CD14-positive monocyte (primary cell): ENCODE data around the gene BUD13. TPM values are rescaled to one million over a fixed set of nuclear protein-coding genes. Genes with fewer than 3 reads are reported as not detected.
A peak's percentile ranks its signal among the peaks of the same experiment; 100 is the strongest.

ENCODE experiments used
- DNase-seq, 3 donors: peaks; one replicate each; pipeline ENCODE4 v3.0.0-alpha.2; 2011 to 2022
- H2AFZ ChIP-seq: 2 replicates; pipeline ENCODE4 v1.6.0; 2012; ENCODE audit warnings: mild to moderate bottlenecking, low read depth, low read length, inconsistent platforms; ENCODE audit not compliant: insufficient read depth, poor library complexity, severe bottlenecking
- H3K27ac ChIP-seq, 2 donors: 1 replicate in 1 of 2; 2 replicates in 1 of 2; pipeline ENCODE4 v1.5.1; 2012 to 2013; ENCODE audit warnings: low read length in 2 of 2, control low read depth in 1 of 2, inconsistent platforms in 1 of 2, low read depth in 1 of 2, mild to moderate bottlenecking in 1 of 2
- H3K27me3 ChIP-seq, 2 donors: one replicate each; pipeline versions ENCODE4 v1.6.0 to v1.6.1; 2011 to 2013; ENCODE audit warnings: low read length in 2 of 2; ENCODE audit not compliant: control insufficient read depth in 2 of 2, insufficient read depth in 2 of 2
- H3K36me3 ChIP-seq, 2 donors: replicated peaks in 1 of 2; 1 replicate in 1 of 2; 2 replicates in 1 of 2; pipeline versions ENCODE4 v1.5.1 to v1.6.1; 2012 to 2013; ENCODE audit warnings: low read length in 2 of 2, control low read depth in 1 of 2, inconsistent platforms in 1 of 2, mild to moderate bottlenecking in 1 of 2; ENCODE audit not compliant: insufficient read depth in 2 of 2, control insufficient read depth in 1 of 2
- H3K4me1 ChIP-seq, 2 donors: 1 replicate in 1 of 2; 2 replicates in 1 of 2; pipeline versions ENCODE4 v1.5.1 to v1.6.1; 2012 to 2013; ENCODE audit warnings: low read length in 2 of 2, control low read depth in 1 of 2, inconsistent platforms in 1 of 2, mild to moderate bottlenecking in 1 of 2, moderate library complexity in 1 of 2; ENCODE audit not compliant: insufficient read depth in 2 of 2, control insufficient read depth in 1 of 2
- H3K4me2 ChIP-seq: replicated peaks from 2 replicates; pipeline ENCODE3; 2012; ENCODE audit warnings: low read length, moderate library complexity, mild to moderate bottlenecking; ENCODE audit not compliant: poor library complexity, severe bottlenecking; ENCODE audit errors: extremely low read depth
- H3K4me3 ChIP-seq, 3 experiments: fragments of 200-600 bp in 1 of 3; sonication (generic) in 1 of 3; replicated peaks in 1 of 3; 1 replicate in 2 of 3; 2 replicates in 1 of 3; pipeline ENCODE4 v1.5.1; 2011 to 2013; ENCODE audit warnings: low read length in 3 of 3, mild to moderate bottlenecking in 3 of 3, control low read depth in 2 of 3, low read depth in 2 of 3, inconsistent platforms in 1 of 3, moderate library complexity in 1 of 3
- H3K79me2 ChIP-seq: 2 replicates; pipeline ENCODE4 v1.6.0; 2012; ENCODE audit warnings: mild to moderate bottlenecking, control low read depth, inconsistent platforms, low read length, moderate library complexity; ENCODE audit not compliant: insufficient read depth
- H3K9ac ChIP-seq: 2 replicates; pipeline ENCODE4 v1.6.0; 2017; ENCODE audit warnings: low read length, mild to moderate bottlenecking; ENCODE audit not compliant: insufficient read depth, poor library complexity, severe bottlenecking
- H3K9me3 ChIP-seq, 2 donors: replicated peaks in 1 of 2; 1 replicate in 1 of 2; 2 replicates in 1 of 2; pipeline versions ENCODE4 v1.5.1 to v1.6.1; 2012 to 2013; ENCODE audit warnings: low read length in 2 of 2, control low read depth in 1 of 2; ENCODE audit not compliant: control insufficient read depth in 1 of 2, insufficient read depth in 1 of 2
- H4K20me1 ChIP-seq: 2 replicates; pipeline ENCODE4 v1.6.0; 2012; ENCODE audit warnings: mild to moderate bottlenecking, low read length, control low read depth, moderate library complexity; ENCODE audit not compliant: insufficient read depth
- H3K27ac Mint-ChIP-seq, 7 donors: one replicate each; pipeline ENCODE4 v1.8.0; 2020; ENCODE audit warnings: mild to moderate bottlenecking in 7 of 7, mixed read lengths in 7 of 7, moderate library complexity in 6 of 7, inconsistent platforms in 2 of 7
- H3K27me3 Mint-ChIP-seq, 3 donors: one replicate each; pipeline ENCODE4 v1.8.0; 2021 to 2022; ENCODE audit warnings: low read depth in 3 of 3, mild to moderate bottlenecking in 3 of 3, mixed read lengths in 3 of 3, moderate library complexity in 3 of 3, inconsistent platforms in 1 of 3
- H3K36me3 Mint-ChIP-seq, 2 donors: one replicate each; pipeline ENCODE4 v1.8.0; 2020; ENCODE audit warnings: mixed read lengths in 2 of 2, inconsistent platforms in 1 of 2, mild to moderate bottlenecking in 1 of 2
- H3K4me1 Mint-ChIP-seq: one replicate; pipeline ENCODE4 v1.8.0; 2020; ENCODE audit warnings: mild to moderate bottlenecking, mixed read lengths
- H3K4me3 Mint-ChIP-seq, 2 donors: one replicate each; pipeline ENCODE4 v1.8.0; 2020; ENCODE audit warnings: mild to moderate bottlenecking in 2 of 2, mixed read lengths in 2 of 2, moderate library complexity in 1 of 2
- H3K9me3 Mint-ChIP-seq, 7 donors: one replicate each; pipeline ENCODE4 v1.8.0; 2020 to 2022; ENCODE audit warnings: mixed read lengths in 7 of 7, mild to moderate bottlenecking in 6 of 7, moderate library complexity in 6 of 7, inconsistent platforms in 2 of 7
- WGBS: methylation state at CpG from one replicate; pipeline ENCODE4 v1.1.5; 2013; ENCODE audit warnings: missing lambda C conversion rate; ENCODE audit not compliant: insufficient coverage; 5-methylcytosine and 5-hydroxymethylcytosine counted together
- intact Hi-C, 2 donors: fragments of 100-400 bp; cut with micrococcal nuclease; formaldehyde crosslinking; loops; one replicate each; pipeline versions ENCODE4 v1.15.0 to v1.15.1; 2023
- polyA plus RNA-seq, 3 donors: library from polyadenylated mRNA; depleted of rRNA in 1 of 3; unstranded in 2 of 3; stranded (reverse) in 1 of 3; fragments of 300-500 nt in 2 of 3; fragments of >200 nt in 1 of 3; fragmentation: Illumina TruSeq in 2 of 3; gene quantifications; 1 replicate in 2 of 3; 2 replicates in 1 of 3; pipeline ENCODE4 v1.2.3, GENCODE V29; 2012 to 2021
- TF ChIP-seq, protein P1 (sequence below): fragments of 200-600 bp; IDR thresholded peaks from one replicate; pipeline ENCODE4 v1.8.0; 2022; ENCODE audit warnings: antibody characterized with exemption, mild to moderate bottlenecking

Gene BUD13
- polyA plus RNA-seq, 3 donors, result 4.2 to 8.7 (median 5.3) TPM

DNA sequence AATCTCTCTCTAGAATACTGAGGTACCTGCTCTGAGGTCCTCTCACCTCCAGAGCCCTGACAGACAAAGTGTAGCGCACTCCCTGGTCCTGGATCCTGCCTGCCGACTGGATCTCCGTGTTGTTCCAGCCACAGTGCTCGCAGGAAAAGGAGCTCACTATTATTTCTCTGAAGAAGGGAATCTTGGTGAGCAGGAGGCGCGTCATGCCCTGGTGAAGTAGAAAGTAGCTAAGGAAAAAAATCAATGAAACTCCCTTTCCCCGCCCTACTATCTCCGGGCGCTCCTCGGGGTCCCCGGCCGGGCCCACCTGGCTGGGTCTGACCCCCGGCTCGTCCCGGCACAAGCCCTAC lies 14.6 kb upstream of the BUD13 start:
- H3K27ac Mint-ChIP-seq, result peak overlapping the region; percentile 29 to 93 (median 79)
- H3K36me3 ChIP-seq, result peaks cover 42 to 44% of the 10 kb centered on the region in 2 donors
- no peaks in the 10 kb centered on the region for H3K9me3 ChIP-seq
- intact Hi-C loops, result loop anchor here (5.0 to 10.0 kb wide), 2 partner anchors 445 to 537 kb away; partner anchors contain the start of genes CEP164 (in 1 of the 2), PCSK7 (in 1 of the 2) and RNF214 (in 1 of the 2)
- 0% methylated on average over 9 of the region's 15 CpGs for WGBS
- H4K20me1 ChIP-seq, result peaks cover 4% of the 10 kb centered on the region
- H3K9me3 Mint-ChIP-seq, result peaks cover 0 to 2% (median 0%) of the 10 kb centered on the region in 7 donors
- H2AFZ ChIP-seq, result peak overlapping the region; percentile 98
- H3K27me3 ChIP-seq, result no peaks in the 10 kb centered on the region
- peak overlapping the region; percentile 19 to 94 for H3K27ac ChIP-seq
- no peak for DNase-seq
- peak overlapping the region; percentile 94 to 95 for H3K4me3 Mint-ChIP-seq
- peaks cover 22 to 26% of the 10 kb centered on the region in 2 donors for H3K4me1 ChIP-seq
- H3K9ac ChIP-seq, result peak overlapping the region; percentile 94
- H3K36me3 Mint-ChIP-seq, result peaks cover 43 to 48% of the 10 kb centered on the region in 2 donors
- peak overlapping the region; percentile 85 to 92 (median 90) for H3K4me3 ChIP-seq
- H3K4me2 ChIP-seq, result peak overlapping the region; percentile 86
- H3K27me3 Mint-ChIP-seq, result peaks cover 6 to 14% (median 8%) of the 10 kb centered on the region in 3 donors
- TF ChIP-seq, protein P1, sequence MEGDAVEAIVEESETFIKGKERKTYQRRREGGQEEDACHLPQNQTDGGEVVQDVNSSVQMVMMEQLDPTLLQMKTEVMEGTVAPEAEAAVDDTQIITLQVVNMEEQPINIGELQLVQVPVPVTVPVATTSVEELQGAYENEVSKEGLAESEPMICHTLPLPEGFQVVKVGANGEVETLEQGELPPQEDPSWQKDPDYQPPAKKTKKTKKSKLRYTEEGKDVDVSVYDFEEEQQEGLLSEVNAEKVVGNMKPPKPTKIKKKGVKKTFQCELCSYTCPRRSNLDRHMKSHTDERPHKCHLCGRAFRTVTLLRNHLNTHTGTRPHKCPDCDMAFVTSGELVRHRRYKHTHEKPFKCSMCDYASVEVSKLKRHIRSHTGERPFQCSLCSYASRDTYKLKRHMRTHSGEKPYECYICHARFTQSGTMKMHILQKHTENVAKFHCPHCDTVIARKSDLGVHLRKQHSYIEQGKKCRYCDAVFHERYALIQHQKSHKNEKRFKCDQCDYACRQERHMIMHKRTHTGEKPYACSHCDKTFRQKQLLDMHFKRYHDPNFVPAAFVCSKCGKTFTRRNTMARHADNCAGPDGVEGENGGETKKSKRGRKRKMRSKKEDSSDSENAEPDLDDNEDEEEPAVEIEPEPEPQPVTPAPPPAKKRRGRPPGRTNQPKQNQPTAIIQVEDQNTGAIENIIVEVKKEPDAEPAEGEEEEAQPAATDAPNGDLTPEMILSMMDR, result no peak
- peaks cover 29% of the 10 kb centered on the region for H3K4me1 Mint-ChIP-seq
- peaks cover 34% of the 10 kb centered on the region for H3K79me2 ChIP-seq

DNA sequence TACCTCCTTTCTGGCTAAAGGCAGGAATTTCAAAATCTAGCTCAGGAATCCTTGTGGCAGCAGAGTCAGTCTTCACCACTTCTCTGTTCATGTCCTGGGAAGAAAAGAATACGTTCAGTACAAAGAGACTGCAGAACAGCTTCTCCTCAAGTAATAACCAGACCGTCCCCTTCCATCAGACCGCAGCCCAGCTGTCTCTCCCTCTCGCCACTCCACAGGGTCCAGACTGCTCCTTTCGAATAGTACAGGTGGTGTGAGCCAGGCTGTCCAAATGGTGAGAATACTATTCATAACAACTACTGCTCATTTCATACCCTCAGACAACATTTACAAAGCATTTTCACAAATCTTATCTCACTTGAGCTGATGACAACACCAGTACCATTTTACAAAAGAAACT lies 14.2 kb upstream of the BUD13 start:
- peaks cover 47 to 53% of the 10 kb centered on the region in 2 donors for H3K36me3 Mint-ChIP-seq
- Histone ChIP-seq H2AFZ (peak overlapping the region; percentile 98), H3K27ac (peak overlapping the region in 1 of 2 donors; percentile 94), H3K27me3 (no peaks in the 10 kb centered on the region), H4K20me1 (peaks cover 4% of the 10 kb centered on the region), H3K4me3 (peak overlapping the region; percentile 85 to 92 (median 90)), H3K36me3 (peaks cover 47 to 48% of the 10 kb centered on the region in 2 donors), H3K9me3 (no peaks in the 10 kb centered on the region), H3K9ac (peak overlapping the region; percentile 94), H3K4me1 (peaks cover 22 to 26% of the 10 kb centered on the region in 2 donors), H3K4me2 (peak overlapping the region; percentile 86), H3K79me2 (peaks cover 34% of the 10 kb centered on the region)
- intact Hi-C loops, result loop anchor here (5.0 to 10.0 kb wide), 2 partner anchors 445 to 538 kb away; partner anchors contain the start of genes CEP164 (in 1 of the 2), PCSK7 (in 1 of the 2) and RNF214 (in 1 of the 2)
- H3K4me1 Mint-ChIP-seq, result peaks cover 29% of the 10 kb centered on the region
- H3K9me3 Mint-ChIP-seq, result peaks cover 0 to 2% (median 0%) of the 10 kb centered on the region in 7 donors
- H3K27me3 Mint-ChIP-seq, result peaks cover 6 to 14% (median 7%) of the 10 kb centered on the region in 3 donors
- H3K27ac Mint-ChIP-seq, result peak overlapping the region; percentile 29 to 93 (median 79)
- no peak for DNase-seq
- H3K4me3 Mint-ChIP-seq, result peak overlapping the region; percentile 94 to 95
- 69% methylated on average over 3 of the region's 5 CpGs for WGBS
- TF ChIP-seq, protein P1, result no peak
